Esophagus muscularis mucosa (tissue), 3 donors: ENCODE results near the gene RRP9.

ENCODE experiments used
- CTCF ChIP-seq, 3 experiments: fragments of 200-600 bp in 2 of 3; fragments of 450-650 bp in 1 of 3; sonication (generic) in 2 of 3; IDR thresholded peaks; one replicate each; pipeline ENCODE4 v1.5.1; 2017 to 2019; ENCODE audit warnings: antibody characterized with exemption in 3 of 3, mild to moderate bottlenecking in 2 of 3, moderate library complexity in 1 of 3
- POLR2A ChIP-seq: fragments of 450-650 bp; IDR thresholded peaks from one replicate; pipeline ENCODE4 v1.6.1; 2017; ENCODE audit warnings: antibody characterized with exemption, moderate library complexity, mild to moderate bottlenecking, low read depth
- POLR2AphosphoS5 ChIP-seq, 2 donors: sonication (generic); formaldehyde crosslinking; IDR thresholded peaks; one replicate each; pipeline ENCODE4 v1.6.1; 2017; ENCODE audit warnings: antibody characterized with exemption in 2 of 2

- no peak for TF ChIP-seq CTCF (IDR thresholded peaks at IDR 0.05)
- no peak for TF ChIP-seq POLR2AphosphoS5 (IDR thresholded peaks at IDR 0.05)
- TF ChIP-seq POLR2A, result no peak
These were observed 25.3 kb downstream of the RRP9 start for GRCh38 chr3:51916418-51916817.
